Epidermal melanocyte (primary cell): ENCODE data around the gene TMEM255A.

Experiments used
- DNase-seq: peaks from one replicate; pipeline ENCODE4 v3.0.0; 2011; ENCODE audit warnings: low spot score; ENCODE audit not compliant: insufficient read length

TMEM255A gene

GRCh38 chrX:120308558-120308957 lies 2.7 kb downstream of the TMEM255A start:
- DNase-seq = no peak

- DNase-seq = no peak
Measured at GRCh38 chrX:120306630-120307029, 4.6 kb downstream of the TMEM255A start.

GRCh38 chrX:120305531-120306141 lies 5.6 kb downstream of the TMEM255A start:
- DNase-seq = no peak

GRCh38 chrX:120304256-120304655 lies 7.0 kb downstream of the TMEM255A start:
- no peak for DNase-seq

- no peak for DNase-seq
Measured at GRCh38 chrX:120302434-120302833, 8.8 kb downstream of the TMEM255A start.

GRCh38 chrX:120301960-120302359 lies 9.3 kb downstream of the TMEM255A start:
- DNase-seq = no peak

- DNase-seq = no peak
Measured at GRCh38 chrX:120301497-120301896, 9.8 kb downstream of the TMEM255A start.

- no peak for DNase-seq
Measured at GRCh38 chrX:120299928-120300327, 11.3 kb downstream of the TMEM255A start.

GRCh38 chrX:120297923-120298322 lies 13.3 kb downstream of the TMEM255A start:
- DNase-seq = no peak

GRCh38 chrX:120294651-120295050 lies 16.6 kb downstream of the TMEM255A start:
- DNase-seq = no peak

- DNase-seq = no peak
Measured at GRCh38 chrX:120293015-120293414, 18.2 kb downstream of the TMEM255A start.

- no peak for DNase-seq
Measured at GRCh38 chrX:120291211-120291610, 20.1 kb downstream of the TMEM255A start.

GRCh38 chrX:120290107-120290506 lies 21.2 kb downstream of the TMEM255A start:
- no peak for DNase-seq

- no peak for DNase-seq
Measured at GRCh38 chrX:120287513-120288112, 23.6 kb downstream of the TMEM255A start.

GRCh38 chrX:120286733-120287512 lies 24.3 kb downstream of the TMEM255A start:
- DNase-seq = no peak

GRCh38 chrX:120282697-120283096 lies 28.6 kb downstream of the TMEM255A start:
- DNase-seq = no peak

GRCh38 chrX:120281761-120282160 lies 29.5 kb downstream of the TMEM255A start:
- no peak for DNase-seq

GRCh38 chrX:120281021-120281624 lies 30.1 kb downstream of the TMEM255A start:
- DNase-seq = no peak

GRCh38 chrX:120274958-120275357 lies 36.3 kb downstream of the TMEM255A start:
- no peak for DNase-seq

GRCh38 chrX:120274145-120274544 lies 37.1 kb downstream of the TMEM255A start:
- DNase-seq = no peak

- DNase-seq = no peak
Measured at GRCh38 chrX:120271218-120271617, 40.0 kb downstream of the TMEM255A start.

- DNase-seq = no peak
Measured at GRCh38 chrX:120270567-120270966, 40.7 kb downstream of the TMEM255A start.
